GM13977 (cell line): ENCODE results near the gene PREX1.
A peak's percentile ranks its signal among the peaks of the same experiment; 100 is the strongest.

Source experiments
- DNase-seq: peaks from one replicate; pipeline ENCODE4 v3.0.0; 2012; ENCODE audit warnings: low spot score
- in situ Hi-C: fragments of 300-500 bp; cut with MboI; formaldehyde crosslinking; loops from one replicate; pipeline ENCODE4 v1.12.0; 2022; ENCODE audit warnings: low sequenced_read_pairs, low pct_unique_long_range_greater_than_20kb, mixed read lengths, inconsistent platforms; ENCODE audit not compliant: unreplicated experiment
- TF ChIP-seq, protein P1 (sequence below): IDR thresholded peaks from 2 replicates; pipeline ENCODE4 v1.5.1; 2012; ENCODE audit warnings: mild to moderate bottlenecking, control low read depth; ENCODE audit not compliant: insufficient read depth; ENCODE audit errors: extremely low read depth, missing control alignments

PREX1 gene

DNA sequence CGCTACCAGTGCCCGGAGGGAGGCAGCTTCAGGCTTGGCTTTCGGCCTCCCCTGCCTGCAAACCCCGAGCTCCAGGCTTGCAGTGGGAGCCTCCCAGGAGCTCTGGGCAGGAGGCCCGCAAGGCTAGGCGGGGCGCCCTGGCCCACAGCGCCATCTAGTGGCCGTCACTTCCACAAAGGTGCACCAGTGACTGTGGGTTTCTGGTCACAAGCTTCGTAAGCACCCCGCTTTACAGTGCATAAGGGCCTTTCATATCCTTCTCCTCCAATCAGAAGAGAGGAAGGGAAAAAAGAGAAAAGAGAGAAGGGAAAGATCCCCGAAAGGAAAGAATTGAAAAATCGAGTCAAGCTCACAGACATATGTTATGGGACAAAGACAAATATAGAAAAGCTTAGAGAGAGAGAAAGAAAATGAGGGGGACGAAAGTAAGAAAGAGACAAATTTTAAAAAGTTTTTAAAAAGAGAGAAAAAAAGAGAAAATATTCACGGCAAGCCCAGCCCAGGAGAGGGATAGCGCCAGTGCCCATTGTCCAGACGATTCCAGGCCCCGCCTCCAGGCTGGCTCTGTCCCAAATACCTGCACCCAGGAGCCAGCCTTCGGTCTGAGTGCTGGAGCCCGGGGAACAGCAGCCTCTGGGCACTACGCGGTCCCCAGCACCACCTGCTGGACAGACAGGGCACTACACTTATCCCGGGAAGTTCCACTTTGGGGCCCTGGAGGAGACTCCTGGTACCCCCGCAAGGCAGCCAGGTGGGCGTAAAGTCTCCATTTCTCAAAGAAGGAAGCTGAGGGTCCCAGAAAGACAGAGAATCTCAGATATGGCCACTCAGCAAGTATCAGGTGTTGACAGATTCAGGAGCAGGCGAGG, 207.1 kb downstream of the PREX1 start:
- in situ Hi-C loops = loop anchor here (25.0 kb wide), 2 partner anchors 833 to 908 kb away; partner anchors contain the start of gene SULF2
- DNase-seq = peak; percentile 88
- TF ChIP-seq, protein P1, sequence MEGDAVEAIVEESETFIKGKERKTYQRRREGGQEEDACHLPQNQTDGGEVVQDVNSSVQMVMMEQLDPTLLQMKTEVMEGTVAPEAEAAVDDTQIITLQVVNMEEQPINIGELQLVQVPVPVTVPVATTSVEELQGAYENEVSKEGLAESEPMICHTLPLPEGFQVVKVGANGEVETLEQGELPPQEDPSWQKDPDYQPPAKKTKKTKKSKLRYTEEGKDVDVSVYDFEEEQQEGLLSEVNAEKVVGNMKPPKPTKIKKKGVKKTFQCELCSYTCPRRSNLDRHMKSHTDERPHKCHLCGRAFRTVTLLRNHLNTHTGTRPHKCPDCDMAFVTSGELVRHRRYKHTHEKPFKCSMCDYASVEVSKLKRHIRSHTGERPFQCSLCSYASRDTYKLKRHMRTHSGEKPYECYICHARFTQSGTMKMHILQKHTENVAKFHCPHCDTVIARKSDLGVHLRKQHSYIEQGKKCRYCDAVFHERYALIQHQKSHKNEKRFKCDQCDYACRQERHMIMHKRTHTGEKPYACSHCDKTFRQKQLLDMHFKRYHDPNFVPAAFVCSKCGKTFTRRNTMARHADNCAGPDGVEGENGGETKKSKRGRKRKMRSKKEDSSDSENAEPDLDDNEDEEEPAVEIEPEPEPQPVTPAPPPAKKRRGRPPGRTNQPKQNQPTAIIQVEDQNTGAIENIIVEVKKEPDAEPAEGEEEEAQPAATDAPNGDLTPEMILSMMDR = peak; percentile 94

DNA sequence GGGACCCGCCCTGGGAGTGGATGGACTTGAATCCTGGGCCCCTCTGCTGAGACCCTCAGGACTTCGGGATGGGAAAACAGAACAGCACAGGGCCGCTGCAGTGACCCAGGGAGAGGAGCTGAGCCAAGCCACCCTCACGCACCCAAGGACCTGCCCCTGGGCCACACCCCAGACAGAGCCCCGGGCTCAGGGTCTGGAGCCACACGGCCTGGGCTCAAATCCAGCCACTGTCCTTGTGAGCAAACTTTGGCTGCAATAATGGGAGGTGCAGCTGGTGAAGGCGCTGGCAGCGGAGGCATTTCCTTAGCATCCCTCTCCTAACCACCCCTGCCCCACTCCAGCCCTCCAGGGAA, 207.7 kb downstream of the PREX1 start:
- TF ChIP-seq, protein P1 = no peak
- in situ Hi-C loops = loop anchor here (25.0 kb wide), 2 partner anchors 833 to 908 kb away; partner anchors contain the start of gene SULF2
- DNase-seq = no peak

GRCh38 chr20:48619126-48620101, 208.4 kb downstream of the PREX1 start:
- no peak for DNase-seq
- TF ChIP-seq, protein P1 = no peak
- in situ Hi-C loops = loop anchor here (25.0 kb wide), 2 partner anchors 832 to 907 kb away; partner anchors contain the start of gene SULF2

GRCh38 chr20:48618631-48619030, 209.2 kb downstream of the PREX1 start:
- TF ChIP-seq, protein P1 = no peak
- no peak for DNase-seq
- in situ Hi-C loops = loop anchor here (25.0 kb wide), 2 partner anchors 831 to 906 kb away; partner anchors contain the start of gene SULF2

DNA sequence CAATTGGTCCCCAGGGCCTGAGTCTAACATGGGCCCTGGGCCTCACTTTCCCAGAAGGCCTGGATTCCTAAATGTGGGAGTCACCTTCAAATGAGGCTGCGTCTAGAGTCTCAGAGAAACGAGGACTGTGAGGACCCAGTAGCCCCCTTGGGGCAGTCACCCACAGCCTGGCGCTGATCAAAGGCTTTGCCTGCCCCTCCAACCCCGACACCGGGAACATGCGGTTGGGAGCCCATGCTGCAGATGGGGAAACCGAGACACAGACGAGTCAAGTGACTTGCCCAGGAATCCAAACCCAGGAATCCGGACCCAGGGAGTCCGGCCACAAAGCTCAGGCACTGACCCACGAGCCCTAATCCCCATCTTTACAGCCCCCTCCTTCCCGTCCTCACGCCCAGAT, 209.7 kb downstream of the PREX1 start:
- in situ Hi-C loops = loop anchor here (25.0 kb wide), 2 partner anchors 831 to 906 kb away; partner anchors contain the start of gene SULF2
- TF ChIP-seq, protein P1 = no peak
- DNase-seq = no peak

DNA sequence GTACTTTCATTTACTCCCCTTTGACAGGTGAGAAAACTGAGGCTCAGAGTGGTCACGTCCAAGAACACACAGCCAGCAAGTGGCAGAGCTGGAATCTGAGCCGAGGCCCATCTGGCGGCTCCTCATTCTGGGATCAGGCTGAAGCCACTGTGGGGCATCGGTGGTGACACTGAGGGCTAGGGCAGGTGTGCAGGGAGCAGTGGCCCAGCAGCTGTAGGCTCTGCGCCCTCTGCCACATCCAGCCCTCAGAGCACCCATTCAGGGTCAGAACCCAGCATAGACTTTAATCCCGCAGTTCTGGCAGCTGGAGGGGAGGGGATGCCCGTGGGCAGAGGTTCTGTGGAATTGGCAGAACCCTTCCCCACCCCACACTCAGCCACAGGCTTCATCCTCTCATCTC, 210.3 kb downstream of the PREX1 start:
- no peak for DNase-seq
- in situ Hi-C loops = loop anchor here (25.0 kb wide), 2 partner anchors 830 to 905 kb away; partner anchors contain the start of gene SULF2
- TF ChIP-seq, protein P1 = no peak
